D341Med (cell line): Measurements from ENCODE around the gene IRF1.

ENCODE experiments used
- DNase-seq: peaks from one replicate; pipeline ENCODE4 v3.0.0; 2012; ENCODE audit warnings: low spot score

Gene IRF1

DNA sequence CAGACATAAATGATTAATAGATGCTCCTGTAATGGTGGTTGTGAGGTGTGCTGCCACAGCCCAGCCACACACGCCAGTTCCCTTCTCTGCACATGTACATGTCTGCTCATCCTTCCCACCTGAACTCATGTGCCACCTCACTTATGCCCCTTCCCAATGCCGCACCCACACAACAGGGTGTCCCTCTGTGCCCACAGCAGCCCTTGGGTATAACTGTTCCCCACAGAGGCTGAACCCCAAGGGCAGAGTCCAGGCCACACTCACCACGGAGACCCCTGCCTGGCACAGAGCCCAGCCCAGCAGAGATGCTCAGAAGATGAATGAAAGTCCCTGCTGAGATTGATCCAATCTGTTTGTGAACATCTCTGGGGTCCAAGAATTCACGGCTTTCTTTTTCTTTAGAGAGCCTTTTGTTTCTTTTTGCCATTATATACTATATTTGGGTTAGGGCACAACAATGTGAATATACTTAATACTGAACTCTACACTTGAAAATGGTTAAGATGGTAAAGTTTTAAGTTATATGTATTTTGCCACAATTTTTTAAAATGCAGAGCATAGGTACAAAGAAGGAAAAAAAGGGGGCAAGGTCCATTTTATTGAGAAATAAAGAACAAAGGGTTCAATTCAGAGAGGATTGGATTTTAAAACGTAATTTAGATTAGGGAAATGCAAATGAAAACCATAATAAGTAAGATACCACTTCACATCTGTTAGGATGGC is 29.6 kb downstream of the IRF1 start:
- no peak for DNase-seq

DNA sequence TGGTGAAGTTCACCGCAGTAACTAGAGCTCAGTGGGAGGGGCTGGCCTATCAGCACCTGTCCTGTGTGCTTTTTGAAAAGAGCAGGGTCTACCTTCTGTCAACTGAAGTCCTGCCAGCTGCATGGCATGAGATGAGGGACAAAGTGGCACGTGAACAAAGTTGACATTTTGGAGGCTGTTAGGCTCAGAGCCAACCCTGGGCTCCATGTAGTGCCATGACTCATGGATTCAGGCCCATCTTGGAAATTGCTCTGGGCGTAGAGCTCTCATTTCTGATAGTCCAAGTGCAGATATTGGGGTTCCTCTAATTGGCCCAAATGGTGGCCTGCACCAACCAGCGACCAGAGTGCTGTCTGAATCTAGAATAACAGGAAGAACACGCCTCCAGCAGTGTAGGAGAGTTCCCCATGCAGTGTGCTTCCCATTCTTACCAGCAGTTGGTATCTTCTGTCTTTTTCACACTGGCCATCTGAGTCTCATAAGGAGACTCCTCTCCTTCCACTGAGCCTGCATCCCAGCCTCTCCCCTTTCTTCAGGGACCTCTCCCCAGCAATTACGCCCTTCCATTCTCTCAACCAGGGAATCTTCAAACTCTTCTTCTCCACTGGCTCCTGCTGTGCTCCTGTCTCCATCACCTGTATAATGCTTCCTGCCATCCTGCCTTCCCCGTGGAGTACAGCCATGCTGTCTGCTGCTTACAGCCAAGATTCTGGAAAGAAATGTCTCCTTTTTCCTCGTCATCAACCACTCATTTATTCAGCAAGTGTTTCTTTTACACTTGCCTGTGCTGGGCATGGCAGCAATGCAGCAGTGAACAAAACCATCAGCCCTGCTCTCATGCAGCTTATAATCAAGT is 30.4 kb downstream of the IRF1 start:
- no peak for DNase-seq

DNA sequence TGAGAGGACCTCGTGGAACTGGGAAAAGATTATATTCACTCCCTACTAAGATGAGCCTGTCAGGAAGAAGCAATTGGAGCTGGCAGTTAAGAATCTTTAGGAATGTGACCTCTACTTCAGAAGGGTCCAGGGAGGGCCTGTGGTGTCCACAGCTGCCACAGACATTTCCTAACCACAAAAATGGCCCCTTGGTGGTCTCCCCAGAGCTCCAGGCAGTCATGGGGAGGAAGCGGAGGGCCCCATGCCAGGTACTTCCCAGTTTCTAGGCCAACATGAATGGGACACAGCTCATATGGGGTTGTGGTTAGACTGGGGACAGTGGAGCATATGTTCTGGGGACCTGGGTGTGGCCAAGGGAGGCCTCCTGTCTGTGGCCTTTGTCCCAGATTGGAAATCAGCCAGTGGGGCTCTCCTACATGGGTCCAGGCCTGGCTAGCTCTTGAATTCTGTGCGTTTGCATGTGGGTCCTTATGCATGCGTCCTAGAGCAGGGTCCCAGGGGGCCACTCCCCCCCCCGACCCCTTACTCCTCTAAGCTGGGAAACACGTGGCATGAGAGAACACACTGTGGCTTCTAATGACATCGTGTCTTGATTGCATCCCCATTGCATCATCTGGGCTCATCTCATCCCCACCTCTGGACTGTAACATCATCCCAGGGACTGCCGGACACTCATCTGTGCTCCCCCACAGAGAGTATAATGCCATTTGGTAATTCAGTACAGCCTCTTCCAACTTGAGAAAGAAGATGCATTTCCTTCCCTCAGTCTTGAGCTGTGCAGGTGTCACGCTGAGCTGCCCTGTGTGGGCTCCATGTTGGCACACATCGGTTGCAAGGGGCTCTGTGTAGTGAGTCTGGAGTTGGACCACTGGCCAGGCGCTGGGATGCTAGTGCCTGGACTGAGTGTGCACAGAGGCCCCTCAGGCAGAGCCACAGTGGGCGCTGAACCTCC is 31.3 kb downstream of the IRF1 start:
- DNase-seq, result no peak

DNA sequence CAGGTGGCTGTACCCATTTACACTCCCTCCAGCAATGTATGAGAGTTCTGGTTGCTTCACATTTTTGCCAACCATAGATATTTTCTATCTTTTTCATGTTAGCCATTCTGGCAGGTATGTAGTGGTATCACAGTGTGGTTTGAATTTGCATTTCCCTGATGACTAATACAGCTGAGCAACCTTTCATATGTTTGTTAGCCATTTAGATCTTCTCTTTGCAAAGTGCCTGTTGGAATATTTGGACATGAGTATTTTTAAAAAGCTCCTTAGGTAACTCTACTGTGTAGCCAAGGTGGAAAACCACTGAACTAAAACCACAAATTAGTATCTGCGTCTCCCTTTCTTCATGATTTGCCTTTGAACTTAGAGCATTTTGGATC is 31.9 kb downstream of the IRF1 start:
- no peak for DNase-seq

DNA sequence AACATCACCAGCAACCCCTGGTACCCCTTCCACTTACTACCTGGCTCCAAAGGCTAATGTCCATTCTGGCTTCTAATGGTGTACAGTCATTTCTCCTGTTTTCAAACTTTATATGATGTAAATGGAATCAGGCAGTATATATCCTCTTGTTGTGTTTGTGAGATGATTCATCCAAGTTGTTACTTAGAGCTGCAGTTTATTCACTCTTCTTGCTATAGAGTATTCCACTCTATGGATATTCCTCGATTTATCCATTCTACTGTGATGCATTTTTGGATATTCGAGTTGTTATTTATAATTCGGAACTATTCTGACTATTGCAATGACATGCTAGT is 32.4 kb downstream of the IRF1 start:
- no peak for DNase-seq

DNA sequence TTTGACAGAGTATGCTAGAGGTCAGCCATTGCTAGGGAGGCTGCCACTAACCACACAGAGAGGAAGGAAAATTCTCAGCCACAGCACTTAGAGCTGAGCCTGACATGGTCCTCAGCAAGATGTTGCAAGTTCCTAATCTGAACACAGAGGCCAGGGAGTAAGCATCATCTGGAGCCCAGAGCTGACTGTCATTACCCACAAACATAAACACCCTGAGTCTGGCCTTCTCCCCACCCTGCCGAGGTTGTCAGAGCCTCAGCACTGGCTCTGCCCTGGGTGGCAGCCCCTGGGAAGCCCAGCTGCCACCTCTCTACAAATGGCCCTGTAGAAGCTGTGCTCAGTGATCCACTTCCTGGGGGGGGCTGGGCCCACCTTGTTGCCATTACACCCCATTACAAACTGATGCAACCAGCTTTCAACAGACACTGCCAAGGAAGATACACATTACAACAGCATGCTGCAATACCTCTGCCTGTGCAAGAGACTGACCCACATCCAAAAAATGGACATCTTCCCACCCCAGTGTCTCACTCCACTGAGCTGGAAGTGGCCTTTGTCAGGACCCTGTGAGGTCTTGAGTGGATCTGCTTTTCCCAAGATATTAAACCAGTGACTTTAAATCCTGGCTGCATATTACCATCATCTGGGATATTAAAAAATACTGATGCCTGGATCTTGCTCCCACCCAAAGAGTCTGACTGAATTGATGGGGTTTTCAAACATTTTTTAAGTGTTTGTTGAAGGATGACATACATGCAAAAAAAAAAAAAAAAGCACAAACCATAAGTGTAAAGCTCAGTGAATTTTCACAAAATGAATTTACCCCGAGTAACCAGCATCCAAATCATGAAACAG is 33.0 kb downstream of the IRF1 start:
- DNase-seq, result no peak

DNA sequence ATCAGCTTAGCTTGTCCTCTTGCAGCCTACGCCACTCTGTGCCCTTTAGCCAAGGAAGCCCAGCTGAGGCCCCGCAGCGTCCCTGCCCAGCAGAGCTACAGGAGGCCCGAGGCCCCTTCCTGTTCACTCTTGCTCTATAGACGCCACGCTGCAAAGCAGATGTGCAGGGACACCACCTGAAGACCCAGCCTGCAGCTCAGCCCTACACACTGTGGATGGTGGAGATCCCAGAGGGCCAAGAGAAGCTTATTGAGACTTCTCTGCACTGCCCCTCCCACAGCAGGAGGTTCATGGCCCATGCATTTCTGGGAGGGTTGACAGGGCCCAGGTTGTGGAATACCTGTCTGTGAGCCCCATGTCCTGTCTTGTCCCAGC is 33.6 kb downstream of the IRF1 start:
- no peak for DNase-seq

DNA sequence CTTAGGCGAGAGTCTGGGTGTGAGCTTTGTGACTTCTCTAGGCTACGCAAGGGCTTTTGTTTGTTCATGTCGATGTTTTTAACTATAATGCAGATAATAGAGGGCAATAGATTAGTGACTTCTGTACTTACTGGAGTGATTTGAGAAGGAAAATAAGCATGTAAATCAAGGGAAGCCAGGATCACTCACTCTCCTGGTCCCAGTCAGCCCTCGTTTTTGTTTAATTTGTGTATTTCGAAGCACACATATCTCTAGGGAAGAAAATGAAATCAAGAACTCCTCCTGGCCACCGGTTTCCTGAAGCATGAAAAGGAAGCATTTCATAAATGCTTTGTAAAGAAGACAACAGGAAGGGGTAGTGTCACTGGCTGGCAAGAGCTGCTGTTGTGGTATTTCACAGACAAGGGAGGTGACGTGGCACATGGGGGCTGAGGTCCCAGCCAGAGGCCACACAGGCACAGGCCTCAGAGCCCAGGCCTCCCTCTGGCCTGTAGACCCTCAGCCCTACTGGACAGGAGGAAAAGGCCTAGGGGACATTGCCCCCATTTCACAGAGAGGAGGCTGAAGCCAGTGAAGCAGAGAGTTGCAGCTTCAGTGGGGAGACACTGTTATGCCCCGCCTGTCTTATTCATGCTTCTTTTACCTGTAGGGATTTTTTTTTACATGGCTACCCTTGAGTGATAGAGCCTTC is 34.1 kb downstream of the IRF1 start:
- DNase-seq, result no peak

DNA sequence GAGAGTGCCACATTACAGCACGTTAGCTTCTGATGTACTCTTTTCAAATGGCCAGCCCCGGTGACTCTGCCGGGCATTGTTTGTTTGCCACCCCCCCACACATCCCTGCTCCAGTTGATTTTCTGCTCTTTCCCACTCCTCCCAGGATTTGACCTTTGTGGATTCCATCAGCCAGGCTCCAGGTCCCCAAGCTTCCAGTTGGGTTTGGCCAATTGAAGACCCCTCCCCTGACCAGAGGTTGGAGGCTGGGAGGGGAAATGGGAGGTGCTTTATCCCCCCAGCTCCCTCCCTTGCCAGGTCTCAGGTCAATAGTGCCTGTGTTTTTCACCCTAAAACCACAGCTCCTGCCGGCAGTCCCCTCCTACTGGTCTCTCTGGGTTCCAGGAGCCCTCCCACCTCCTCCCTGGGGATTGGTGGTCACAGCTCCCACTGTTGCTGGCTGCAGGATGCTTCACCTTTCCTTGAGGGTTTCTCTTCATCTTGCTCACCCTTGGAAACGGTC is 34.9 kb downstream of the IRF1 start:
- DNase-seq, result no peak

DNA sequence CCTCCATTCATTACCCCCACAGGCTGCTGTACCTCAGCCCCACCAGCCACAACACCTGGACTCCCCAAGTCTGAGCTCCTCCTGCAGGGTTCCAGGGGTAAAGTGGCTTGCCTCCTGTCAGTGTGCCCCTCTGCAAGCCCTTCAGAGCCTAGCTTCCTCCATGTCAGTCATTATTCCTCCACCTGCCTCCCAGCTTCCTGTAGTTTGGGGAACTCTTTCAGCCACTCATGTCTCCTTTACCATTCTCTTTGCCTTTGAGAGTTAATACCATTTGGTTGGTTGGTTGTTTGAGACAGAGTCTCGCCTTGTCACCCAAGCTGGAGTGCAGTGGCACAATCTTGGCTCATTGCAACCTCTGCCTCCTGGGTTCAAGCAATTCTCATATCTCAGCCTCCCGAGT is 36.2 kb downstream of the IRF1 start:
- no peak for DNase-seq

DNA sequence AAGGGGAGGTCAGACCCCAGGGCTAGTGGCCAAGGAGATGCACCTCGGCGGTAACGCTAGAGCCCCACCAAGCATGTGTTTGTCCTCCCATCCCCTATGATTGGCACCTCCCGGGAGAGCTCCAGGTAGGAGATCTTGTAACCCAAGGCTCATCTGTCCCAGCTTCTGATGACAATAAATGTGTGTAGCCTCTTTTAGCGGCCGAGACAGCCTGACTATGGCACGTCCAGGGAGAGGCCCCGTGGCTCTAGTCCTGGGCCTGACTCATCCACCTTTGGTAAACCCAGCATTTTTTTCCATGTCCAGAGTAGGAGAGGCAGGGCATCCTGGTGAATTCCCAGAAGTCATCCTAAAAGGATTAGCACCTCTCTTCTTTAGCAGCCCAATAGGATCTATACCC is 39.2 kb downstream of the IRF1 start:
- no peak for DNase-seq

DNA sequence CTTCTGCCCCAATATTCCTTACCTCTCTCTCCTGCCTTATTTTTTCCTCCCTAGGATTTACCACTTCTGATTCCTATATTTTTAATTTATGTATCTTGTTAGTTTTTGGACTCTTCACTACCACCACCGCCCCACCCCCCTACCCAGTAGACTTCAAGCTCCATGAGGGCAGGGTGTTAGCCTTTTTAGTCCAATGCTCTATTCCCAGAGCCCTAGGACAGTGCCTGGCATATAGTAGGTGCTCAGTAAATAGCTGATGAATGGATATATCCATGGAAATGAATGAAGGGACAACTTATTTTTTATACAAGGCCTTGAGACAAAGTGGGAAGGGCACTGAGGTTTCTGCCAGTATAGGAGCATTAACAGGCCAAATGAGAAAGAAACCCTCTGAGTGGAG is 41.5 kb downstream of the IRF1 start:
- DNase-seq, result no peak

DNA sequence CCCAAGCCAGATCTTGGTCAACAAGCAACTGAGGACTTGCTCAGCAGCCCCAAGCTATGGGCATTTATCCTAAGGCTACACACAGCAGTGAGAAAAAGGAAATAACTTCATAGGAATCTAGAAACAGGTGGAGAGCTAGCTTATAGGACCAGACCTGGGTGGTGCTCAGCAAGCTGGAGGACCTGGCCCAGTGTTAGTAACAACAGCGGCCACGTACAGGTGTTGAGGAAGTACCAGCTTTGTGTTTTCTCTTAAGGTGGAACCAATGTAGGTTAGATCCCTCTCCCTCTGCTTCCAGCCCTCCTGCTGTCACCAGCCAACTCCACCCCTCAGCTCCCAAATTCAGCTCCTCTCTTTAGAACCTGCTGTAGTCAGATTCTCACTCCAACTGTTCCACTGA is 43.4 kb downstream of the IRF1 start:
- DNase-seq, result no peak

DNA sequence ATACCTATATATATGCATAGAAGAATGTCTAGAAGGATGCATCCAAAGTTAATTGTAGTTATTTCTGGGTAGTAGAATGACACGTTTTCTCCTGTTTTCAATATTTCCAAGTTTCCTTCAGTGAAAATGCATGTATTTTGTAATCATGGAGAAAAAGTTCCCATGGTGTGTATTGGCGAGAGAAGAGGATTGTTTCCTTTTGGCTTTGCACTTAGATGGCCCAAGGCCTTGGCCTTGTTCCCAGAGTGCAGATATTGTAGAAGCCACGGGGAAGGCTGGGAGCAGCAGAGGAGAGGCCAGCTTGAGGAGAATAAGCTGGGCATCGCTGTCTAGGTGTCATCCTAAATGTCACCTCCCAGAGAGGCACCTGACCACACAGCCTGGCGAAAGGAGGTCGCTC is 44.0 kb downstream of the IRF1 start:
- DNase-seq, result no peak

DNA sequence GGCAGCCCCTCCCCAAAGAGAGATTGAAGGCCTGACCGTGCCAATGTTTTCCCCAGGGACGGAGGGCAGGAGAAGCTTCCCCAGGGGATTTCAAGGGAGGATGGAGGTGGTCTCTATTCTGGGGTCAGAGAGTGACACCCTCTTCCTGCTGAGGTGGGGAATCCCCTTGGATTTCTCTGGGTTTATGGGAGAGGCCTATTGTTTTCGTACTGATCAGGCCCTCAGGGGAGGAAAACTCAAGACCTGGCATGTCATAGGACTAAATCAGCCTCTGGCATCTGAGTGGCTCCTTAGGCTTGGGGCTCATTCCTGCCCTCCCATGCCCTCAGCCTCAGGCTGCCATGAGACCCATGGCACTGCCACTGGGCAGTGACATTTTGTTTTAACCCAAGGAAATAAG is 44.6 kb downstream of the IRF1 start:
- no peak for DNase-seq

DNA sequence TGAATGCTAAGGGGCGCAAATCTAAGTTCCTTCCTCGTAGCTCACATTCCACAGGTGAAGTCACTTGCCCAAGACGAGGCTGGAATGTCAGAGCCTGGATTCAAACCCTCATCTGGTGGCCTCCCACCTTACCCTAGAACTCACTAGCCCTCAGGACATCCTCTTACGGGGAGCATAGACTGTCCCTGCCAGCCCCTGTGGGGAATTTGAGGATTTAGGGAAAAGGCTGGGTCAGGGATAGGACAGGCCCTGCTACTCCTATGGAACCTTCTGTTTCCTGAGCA is 45.0 kb downstream of the IRF1 start:
- no peak for DNase-seq

DNA sequence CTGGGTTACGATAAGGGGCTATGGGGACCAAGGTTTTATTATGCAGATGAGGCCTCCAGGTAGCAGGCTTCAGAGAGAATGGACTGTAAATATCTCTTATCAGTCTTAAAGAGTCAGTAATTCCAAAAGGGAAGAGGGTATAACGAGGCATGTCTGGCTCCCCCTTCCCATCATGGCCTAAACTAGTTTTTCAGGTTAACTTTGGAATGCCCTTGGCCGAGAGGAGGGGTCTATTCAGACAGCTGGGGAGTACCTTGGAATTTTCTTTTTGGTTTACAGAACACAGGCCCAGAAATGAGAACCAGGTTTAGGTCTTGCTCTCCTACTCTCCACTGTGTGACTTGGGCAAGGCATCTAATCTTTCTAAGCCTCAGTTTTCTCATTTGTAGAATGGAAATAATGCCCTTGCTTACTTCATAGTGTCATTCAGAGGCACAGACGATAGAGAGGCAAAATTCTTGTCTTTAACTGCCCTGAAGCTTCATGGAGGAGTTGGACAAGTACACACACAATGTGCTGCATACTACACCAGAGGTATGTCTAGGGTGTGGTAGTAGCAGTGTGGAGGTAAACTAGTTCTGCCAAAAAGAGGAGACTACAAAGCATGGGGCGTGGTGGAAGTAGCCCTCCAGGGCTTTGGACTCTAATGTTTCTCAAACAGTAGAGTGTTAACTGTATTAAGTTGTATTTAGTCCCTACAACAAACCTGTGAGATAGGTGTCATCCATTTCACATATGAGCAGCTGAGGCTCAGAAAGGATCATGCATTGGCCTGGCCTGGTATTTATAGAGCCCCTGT is 45.5 kb downstream of the IRF1 start:
- DNase-seq, result no peak

DNA sequence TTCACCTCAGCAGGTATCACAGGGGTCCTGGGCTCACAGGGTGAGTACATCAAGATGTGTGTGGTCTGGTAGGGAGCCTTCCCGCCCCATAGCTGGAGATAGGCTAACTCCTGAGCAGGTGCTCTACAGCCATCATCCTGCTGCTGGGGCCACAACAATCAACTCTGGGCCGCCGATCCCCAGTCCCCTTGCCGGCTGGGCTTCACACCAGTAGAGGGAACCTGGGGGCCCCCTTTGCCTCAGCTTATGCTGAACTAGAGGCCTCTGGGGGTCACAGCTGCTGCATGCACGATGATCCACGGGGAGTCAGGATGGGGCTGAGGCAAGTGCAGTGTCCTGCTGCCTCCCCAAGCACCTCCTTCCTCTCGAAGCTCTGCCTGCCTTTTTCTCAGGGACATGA is 46.5 kb downstream of the IRF1 start:
- no peak for DNase-seq

DNA sequence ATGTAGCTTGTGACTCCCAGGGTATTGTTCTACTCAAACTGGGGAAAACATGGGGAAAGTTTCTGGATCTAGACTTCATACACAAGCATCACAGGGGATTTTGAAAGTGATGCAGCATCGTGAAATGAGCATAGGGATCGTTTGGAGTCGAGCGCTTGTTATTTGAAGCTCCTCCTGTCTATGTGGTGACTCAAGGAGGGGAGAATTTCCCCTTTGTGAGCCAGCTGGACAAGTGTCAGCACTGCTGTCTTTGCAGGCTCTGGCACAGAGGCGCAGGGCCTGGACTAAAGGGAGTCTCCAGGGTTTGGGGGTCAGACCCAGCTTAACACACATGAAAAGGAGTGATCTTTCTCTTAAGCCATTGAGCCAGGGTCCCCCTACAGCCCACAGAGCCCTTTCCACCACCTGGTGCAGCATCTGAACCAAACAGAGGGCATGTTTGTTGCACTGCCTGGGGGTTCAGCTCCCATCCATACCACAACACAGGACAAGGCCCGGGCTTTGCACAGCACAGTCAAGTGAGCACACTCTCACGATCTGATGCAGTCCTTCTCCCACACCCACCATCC is 51.0 kb downstream of the IRF1 start:
- DNase-seq, result no peak

DNA sequence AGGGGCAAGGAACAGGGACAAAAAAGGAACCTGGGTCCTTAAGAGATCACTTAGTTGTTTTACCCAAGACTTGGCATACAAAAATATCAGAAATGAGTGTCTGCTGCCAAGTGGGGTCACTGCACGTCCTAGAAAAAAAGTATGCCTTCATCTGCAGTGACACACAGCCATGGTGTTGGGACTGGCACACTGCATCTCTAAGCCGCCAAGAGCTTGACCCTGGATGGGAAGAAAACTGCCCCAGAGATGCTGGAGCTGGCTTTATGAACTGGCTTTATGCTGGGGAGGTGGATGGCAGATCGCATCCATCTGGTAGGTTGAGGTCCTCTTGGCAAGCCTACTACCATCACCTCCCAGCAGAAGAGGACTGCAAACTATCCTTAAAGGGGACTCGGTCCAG is 51.7 kb downstream of the IRF1 start:
- DNase-seq, result no peak
